Hepatocyte (in vitro differentiated cells): ENCODE results near the gene PIP.

Experiments
- CTCF ChIP-seq: fragments of 200-600 bp; sonication (generic); IDR thresholded peaks from 2 replicates; pipeline ENCODE4 v1.5.1; 2016; ENCODE audit warnings: antibody characterized with exemption, mild to moderate bottlenecking; ENCODE audit not compliant: poor library complexity
- EZH2 ChIP-seq: fragments of 200-600 bp; sonication (generic); IDR thresholded peaks from 2 replicates; pipeline ENCODE4 v1.6.1; 2016; ENCODE audit warnings: antibody characterized with exemption, mild to moderate bottlenecking, borderline replicate concordance
- EZH2phosphoT487 ChIP-seq: fragments of 200-600 bp; sonication (generic); IDR thresholded peaks from one replicate; pipeline ENCODE4 v1.6.1; 2018; ENCODE audit warnings: antibody characterized with exemption, mild to moderate bottlenecking, low read depth, moderate library complexity; ENCODE audit not compliant: unreplicated experiment, severe bottlenecking

GRCh38 chr7:143171697-143172096 is 39.8 kb downstream of the PIP start:
- TF ChIP-seq CTCF: no peak
- TF ChIP-seq EZH2: no peak
- TF ChIP-seq EZH2phosphoT487: no peak
